ENCODE results near the gene STON2.

Gene STON2

GRCh38 chr14:81363746-81364378, 36.3 kb downstream of the STON2 start:
- DNase-seq (ENCODE audit: insufficient read length, low spot score) (no peak), FAIRE-seq (no peak)
- no peak for TF ChIP-seq CTCF (IDR thresholded peaks at IDR 0.05; ENCODE audit: insufficient read depth, missing control alignments)

DNA sequence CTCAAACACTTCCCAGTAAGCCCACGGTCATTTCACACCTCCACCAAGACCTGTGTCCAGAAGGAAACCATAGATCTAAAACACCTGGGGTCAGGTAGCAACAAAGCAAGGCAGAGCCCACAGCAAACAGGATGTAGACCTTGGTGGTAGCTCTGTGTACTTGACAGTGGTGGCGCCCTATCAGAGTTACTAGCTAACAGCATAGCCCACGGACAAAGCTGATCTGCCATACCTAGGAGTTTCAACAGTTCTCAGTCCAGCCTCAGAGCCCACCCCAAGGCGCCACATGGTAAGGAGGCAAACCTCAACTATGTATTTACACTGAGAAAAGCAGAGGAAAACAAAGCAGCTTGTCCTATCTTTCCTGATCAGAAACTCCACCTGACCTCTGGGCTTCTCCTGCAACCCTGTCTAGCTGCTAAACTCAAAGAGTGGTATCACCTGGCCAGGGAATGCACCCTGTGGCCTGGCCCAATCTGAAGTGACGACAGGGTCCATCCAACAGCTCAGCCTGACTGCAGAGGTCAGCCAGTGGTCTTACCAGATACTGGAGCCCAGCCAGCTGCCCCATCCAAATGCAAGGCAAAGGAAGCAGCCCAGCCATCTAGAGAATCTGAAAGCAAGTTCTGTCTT, 46.3 kb downstream of the STON2 start:
- no peak for FAIRE-seq
- DNase-seq (ENCODE audit: insufficient read length, low spot score): no peak
- no peak for TF ChIP-seq CTCF (IDR thresholded peaks at IDR 0.05; ENCODE audit: insufficient read depth, missing control alignments)

- no peak for TF ChIP-seq CTCF (IDR thresholded peaks at IDR 0.05; ENCODE audit: insufficient read depth, missing control alignments)
- FAIRE-seq (no peak), DNase-seq (ENCODE audit: insufficient read length, low spot score) (no peak)
Observed at GRCh38 chr14:81352413-81352812, 47.7 kb downstream of the STON2 start.

DNA sequence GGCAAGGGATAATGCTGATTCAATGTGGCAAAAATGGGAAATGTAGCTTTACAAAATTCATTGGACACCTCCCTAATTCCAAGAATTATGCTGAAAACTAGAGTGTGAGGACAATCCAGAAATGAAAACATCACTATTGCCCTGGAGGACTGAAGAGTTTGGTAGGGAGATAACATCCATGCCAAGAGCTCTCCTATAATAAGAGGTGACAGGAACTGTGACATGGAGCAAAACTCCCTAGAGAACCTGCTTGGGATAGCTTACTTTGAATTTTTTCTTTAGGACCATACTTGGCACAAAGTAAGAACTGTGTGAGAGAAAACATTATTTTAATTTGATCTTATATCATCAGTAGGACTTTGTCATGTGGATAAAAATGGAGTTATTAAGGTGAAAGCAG, 48.9 kb downstream of the STON2 start:
- no peak for DNase-seq (ENCODE audit: insufficient read length, low spot score)
- no peak for TF ChIP-seq CTCF (IDR thresholded peaks at IDR 0.05; ENCODE audit: insufficient read depth, missing control alignments)
- no peak for FAIRE-seq

DNA sequence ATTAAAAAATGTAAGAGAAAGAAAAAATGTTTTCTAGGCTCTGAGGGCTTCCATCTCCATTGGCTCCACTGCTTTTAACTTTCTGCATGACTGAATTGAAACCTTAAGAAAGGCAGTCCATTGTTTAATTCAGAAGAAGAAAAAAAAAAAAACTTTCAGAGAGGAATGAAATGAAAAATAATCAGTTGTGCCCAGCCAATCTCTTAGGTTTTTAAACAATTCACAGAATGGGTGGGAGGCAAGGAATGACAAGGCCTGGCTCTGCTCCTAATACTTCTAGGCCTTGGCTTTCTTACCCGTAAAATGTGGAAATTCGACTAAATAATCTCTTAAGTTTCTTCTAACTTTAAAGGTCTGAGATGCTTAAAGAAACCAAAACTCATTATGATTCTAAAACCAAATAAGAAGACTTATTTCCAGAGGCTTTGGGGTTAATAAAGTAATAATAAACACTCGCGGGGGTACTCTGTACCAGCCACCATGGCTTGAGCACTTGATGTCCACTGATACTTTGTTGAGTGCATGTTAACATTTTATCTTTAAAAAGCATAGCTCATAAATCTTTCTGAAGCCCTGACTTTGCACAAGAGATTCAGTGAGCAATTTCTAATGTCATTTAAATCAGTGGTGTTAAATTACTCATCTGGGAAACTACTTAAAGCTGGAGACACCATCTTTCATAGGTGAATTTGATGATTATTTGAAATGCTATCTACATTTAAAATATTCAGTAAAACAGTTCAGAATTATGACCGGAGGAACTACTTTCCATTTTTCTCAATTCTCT, 49.6 kb downstream of the STON2 start:
- FAIRE-seq: no peak
- no peak for DNase-seq (ENCODE audit: insufficient read length, low spot score)
- TF ChIP-seq CTCF (IDR thresholded peaks at IDR 0.05; ENCODE audit: insufficient read depth, missing control alignments): no peak

DNA sequence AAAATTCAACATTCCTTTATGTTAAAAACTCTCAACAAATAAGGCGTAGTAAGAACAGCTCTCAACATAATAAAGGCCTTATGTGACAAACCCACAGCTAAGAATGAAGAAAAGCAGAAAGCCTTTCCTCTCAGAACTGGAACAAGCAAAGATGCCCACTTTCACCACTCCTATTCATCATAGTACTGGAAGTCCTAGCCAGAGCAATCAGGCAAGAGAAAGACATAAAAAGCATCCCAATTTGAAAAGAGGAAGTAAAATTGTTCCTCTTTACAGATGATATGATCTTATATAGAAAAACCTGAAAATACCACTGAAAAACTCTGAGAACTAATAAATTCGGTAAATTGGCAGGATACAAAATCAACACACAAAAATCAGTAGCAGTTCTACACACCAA, 52.1 kb downstream of the STON2 start:
- FAIRE-seq: no peak
- TF ChIP-seq CTCF (IDR thresholded peaks at IDR 0.05; ENCODE audit: insufficient read depth, missing control alignments): no peak
- DNase-seq (ENCODE audit: insufficient read length, low spot score): no peak

- TF ChIP-seq CTCF (IDR thresholded peaks at IDR 0.05; ENCODE audit: insufficient read depth, missing control alignments): no peak
- FAIRE-seq (no peak), DNase-seq (ENCODE audit: insufficient read length, low spot score) (no peak)
Observed at GRCh38 chr14:81345781-81346180, 54.3 kb downstream of the STON2 start.

Measured in D721Med (cell line).